ENCODE data around the gene XG. TPM values are rescaled to one million over a fixed set of nuclear protein-coding genes. Genes with fewer than 3 reads are reported as not detected.

Gene XG
- total and polyA plus RNA-seq, 9 of the 15 experiments (the other 6 are each of a cell fraction or from before 2014, with no cell fraction given): 0.03 to 0.12 TPM; not detected in 7

- no peak overlapping the region for H3K9ac ChIP-seq (ENCODE audit: insufficient read depth in 1 of 2, low read depth in 2 of 2, low read length in 2 of 2)
- WGBS (ENCODE audit: insufficient coverage, low coverage, missing lambda C conversion rate): 44% methylated on average over 13 of the region's 14 CpGs
- H3K79me2 ChIP-seq (ENCODE audit: control insufficient read depth, insufficient read depth, low read length): no peaks in the 10 kb centered on the region
- no peak overlapping the region for H3K4me2 ChIP-seq (ENCODE audit: insufficient read depth, low read length)
- no peaks in the 10 kb centered on the region for H3K9me3 ChIP-seq (replicated peaks; ENCODE audit: control insufficient read depth, insufficient read depth, low read depth, low read length)
- H3K27me3 ChIP-seq (ENCODE audit: control insufficient read depth in 2 of 2, insufficient read depth in 2 of 2, low read length in 2 of 2): no peaks in the 10 kb centered on the region; a peak in 1 of 5 replicates
- no peak overlapping the region for H3K4me3 ChIP-seq
- CTCF ChIA-PET (ENCODE audit: low intra/inter-chr PET ratio): no interaction called here
- POLR2A ChIA-PET: no interaction called here
- H4K20me1 ChIP-seq (replicated peaks; ENCODE audit: control insufficient read depth, insufficient read depth, low read length): no peaks in the 10 kb centered on the region
- H3K4me1 ChIP-seq (replicated peaks in 1 of 2; ENCODE audit: control insufficient read depth in 2 of 2, insufficient read depth in 2 of 2, low read length in 2 of 2): peaks cover 0 to 16% of the 10 kb centered on the region in 2 experiments; a peak in 2 of 5 replicates
- no peaks in the 10 kb centered on the region for H3K9me1 ChIP-seq (ENCODE audit: control insufficient read depth, insufficient read depth, low read length)
- no peaks in the 10 kb centered on the region for H3K36me3 ChIP-seq (ENCODE audit: control insufficient read depth, insufficient read depth, low read length)
- in situ Hi-C loops (cut with MboI) (no loop called here), intact Hi-C loops (cut with micrococcal nuclease) (no loop called here)
- DNase-seq (ENCODE audit: extremely low read depth in 1 of 4, low spot score in 3 of 4) (no peak), FAIRE-seq (no peak), ATAC-seq (no peak)
- TF ChIP-seq ZNF431 (CRISPR knock-in tag; IDR thresholded peaks at IDR 0.05): no peak
- TF ChIP-seq SFPQ (IDR thresholded peaks at IDR 0.05; ENCODE audit: low read depth, low read length): no peak
- peak; percentile 52; the same call in 1 of the 2 replicates for TF ChIP-seq PKNOX1 (IDR thresholded peaks at IDR 0.05)
- no peak for TF ChIP-seq ZNF280B (CRISPR knock-in tag; IDR thresholded peaks at IDR 0.05)
- no peak for TF ChIP-seq ZBTB5 (IDR thresholded peaks at IDR 0.05)
- TF ChIP-seq ILF3 (IDR thresholded peaks at IDR 0.05; ENCODE audit: borderline replicate concordance): no peak
- no peak for TF ChIP-seq MEF2A (IDR thresholded peaks at IDR 0.05; ENCODE audit: control insufficient read depth, low read depth, low read length)
- no peak overlapping the region for H3K27ac ChIP-seq (ENCODE audit: extremely low read depth, low read depth, low read length)
- no peak overlapping the region for H2AFZ ChIP-seq (ENCODE audit: low read depth, low read length)
- BruUV-seq (replicated peaks): no TSS peak
Observed at GRCh38 chrX:2831471-2832228, 79.8 kb downstream of the XG start.
